ENCODE results near the gene ITGB7.

DNA sequence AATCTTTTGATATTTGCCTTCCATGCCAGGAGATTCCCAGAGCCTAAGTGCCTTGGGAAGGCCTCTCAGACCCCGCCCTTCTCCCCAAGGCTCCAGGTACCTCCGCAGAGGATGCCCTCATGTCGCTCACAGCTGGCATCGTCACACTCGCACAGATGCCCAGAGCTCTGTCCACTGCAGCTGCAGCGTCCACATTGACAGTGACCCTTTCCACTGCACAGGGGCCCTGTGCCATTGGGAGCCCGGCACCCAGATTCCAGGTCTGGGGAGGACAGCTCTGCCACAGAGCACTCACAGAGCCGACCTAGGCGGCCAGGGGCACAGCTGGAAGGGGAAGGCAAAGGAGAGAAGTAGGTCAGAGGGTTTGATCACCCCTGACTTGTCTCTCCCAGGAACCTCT, 14.0 kb downstream of the ITGB7 start:
- TF ChIP-seq, protein P1, sequence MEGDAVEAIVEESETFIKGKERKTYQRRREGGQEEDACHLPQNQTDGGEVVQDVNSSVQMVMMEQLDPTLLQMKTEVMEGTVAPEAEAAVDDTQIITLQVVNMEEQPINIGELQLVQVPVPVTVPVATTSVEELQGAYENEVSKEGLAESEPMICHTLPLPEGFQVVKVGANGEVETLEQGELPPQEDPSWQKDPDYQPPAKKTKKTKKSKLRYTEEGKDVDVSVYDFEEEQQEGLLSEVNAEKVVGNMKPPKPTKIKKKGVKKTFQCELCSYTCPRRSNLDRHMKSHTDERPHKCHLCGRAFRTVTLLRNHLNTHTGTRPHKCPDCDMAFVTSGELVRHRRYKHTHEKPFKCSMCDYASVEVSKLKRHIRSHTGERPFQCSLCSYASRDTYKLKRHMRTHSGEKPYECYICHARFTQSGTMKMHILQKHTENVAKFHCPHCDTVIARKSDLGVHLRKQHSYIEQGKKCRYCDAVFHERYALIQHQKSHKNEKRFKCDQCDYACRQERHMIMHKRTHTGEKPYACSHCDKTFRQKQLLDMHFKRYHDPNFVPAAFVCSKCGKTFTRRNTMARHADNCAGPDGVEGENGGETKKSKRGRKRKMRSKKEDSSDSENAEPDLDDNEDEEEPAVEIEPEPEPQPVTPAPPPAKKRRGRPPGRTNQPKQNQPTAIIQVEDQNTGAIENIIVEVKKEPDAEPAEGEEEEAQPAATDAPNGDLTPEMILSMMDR (IDR thresholded peaks at IDR 0.05): no peak
- no peak for TF ChIP-seq POLR2A (IDR thresholded peaks at IDR 0.05)
- TF ChIP-seq POLR2AphosphoS5 (IDR thresholded peaks at IDR 0.05): no peak

All from sigmoid colon (tissue), 4 donors.